Umbilical cord (tissue), 2 donors: ENCODE data around the gene MROH9. TPM values are rescaled to one million over a fixed set of nuclear protein-coding genes. Genes with fewer than 3 reads are reported as not detected.

ENCODE experiments used
- DNase-seq: peaks from one replicate; pipeline ENCODE4 v3.0.0-alpha.2; 2015; ENCODE audit warnings: low spot score
- total RNA-seq: library from RNA; depleted of rRNA; stranded (reverse); fragments of >200 nt; gene quantifications from one replicate; pipeline ENCODE4 v1.2.3, GENCODE V29; 2014; ENCODE audit warnings: low replicate concordance; ENCODE audit not compliant: insufficient read depth

Gene MROH9
- total RNA-seq, 1 donor from 2014 or later = not detected

- DNase-seq = peak; percentile 60
Observed at GRCh38 chr1:170967042-170967910, 31.9 kb downstream of the MROH9 start.

GRCh38 chr1:170970256-170970655, 34.9 kb downstream of the MROH9 start:
- no peak for DNase-seq

- no peak for DNase-seq
Observed at GRCh38 chr1:170978371-170978910, 43.1 kb downstream of the MROH9 start.

GRCh38 chr1:170985406-170985805, 50.1 kb downstream of the MROH9 start:
- DNase-seq = no peak

- DNase-seq = no peak
Observed at GRCh38 chr1:170986901-170987300, 51.6 kb downstream of the MROH9 start.

GRCh38 chr1:170987424-170987823, 52.1 kb downstream of the MROH9 start:
- DNase-seq = no peak

- DNase-seq = no peak
Observed at GRCh38 chr1:170993151-170993550, 57.8 kb downstream of the MROH9 start.

GRCh38 chr1:170993717-170994116, 58.4 kb downstream of the MROH9 start:
- DNase-seq = no peak

- DNase-seq = no peak
Observed at GRCh38 chr1:171014880-171015279, 79.5 kb downstream of the MROH9 start.

GRCh38 chr1:171017426-171017825, 82.1 kb downstream of the MROH9 start:
- DNase-seq = no peak

- no peak for DNase-seq
Observed at GRCh38 chr1:171019971-171020370, 84.6 kb downstream of the MROH9 start.

GRCh38 chr1:171032822-171033702, 97.7 kb downstream of the MROH9 start:
- no peak for DNase-seq

GRCh38 chr1:171037626-171038025, 102.3 kb downstream of the MROH9 start:
- no peak for DNase-seq

GRCh38 chr1:171038284-171038683, 103.0 kb downstream of the MROH9 start:
- no peak for DNase-seq

- DNase-seq = no peak
Observed at GRCh38 chr1:171048014-171048413, 112.7 kb downstream of the MROH9 start.

GRCh38 chr1:171052977-171053376, 117.6 kb downstream of the MROH9 start:
- no peak for DNase-seq

- DNase-seq = no peak
Observed at GRCh38 chr1:171055966-171056643, 120.8 kb downstream of the MROH9 start.

GRCh38 chr1:171061425-171062143, 126.2 kb downstream of the MROH9 start:
- no peak for DNase-seq

- no peak for DNase-seq
Observed at GRCh38 chr1:171062902-171063301, 127.6 kb downstream of the MROH9 start.

GRCh38 chr1:171075041-171075440, 139.7 kb downstream of the MROH9 start:
- no peak for DNase-seq

- DNase-seq = peak; percentile 88
Observed at GRCh38 chr1:171081314-171081753, 146.0 kb downstream of the MROH9 start.
